Urothelium cell line (cell line): ENCODE data around the gene CACNB2.

Experiments
- DNase-seq: peaks from one replicate; pipeline ENCODE4 v3.0.0; 2011; ENCODE audit warnings: low spot score, mixed read lengths
- FAIRE-seq: peaks from 2 replicates; lab custom pipeline; 2011; peaks lifted over from hg19 to GRCh38; lab: Jason Lieb, UNC

CACNB2 gene

DNA sequence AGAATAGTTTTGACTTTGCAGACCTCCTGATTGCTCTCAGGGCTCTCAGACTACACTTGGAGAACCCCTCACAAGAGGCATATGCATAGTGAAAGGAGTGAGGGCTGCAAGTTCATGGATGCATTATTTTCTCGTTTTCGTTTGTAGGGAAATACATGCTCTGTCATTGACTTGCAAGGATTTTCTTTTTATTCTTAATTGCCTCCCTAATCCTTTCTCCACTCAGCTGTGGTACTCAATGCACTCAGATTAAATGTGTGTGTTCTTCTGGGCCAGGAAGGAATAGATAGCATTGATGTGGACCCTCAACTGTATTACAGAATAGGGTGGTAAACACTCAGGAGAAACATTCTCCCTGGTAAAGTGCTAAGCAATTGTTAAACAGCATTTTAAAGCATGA, 188.7 kb downstream of the CACNB2 start:
- DNase-seq (no peak), FAIRE-seq (no peak)

GRCh38 chr10:18332048-18332447, 191.8 kb downstream of the CACNB2 start:
- DNase-seq (no peak), FAIRE-seq (no peak)

DNA sequence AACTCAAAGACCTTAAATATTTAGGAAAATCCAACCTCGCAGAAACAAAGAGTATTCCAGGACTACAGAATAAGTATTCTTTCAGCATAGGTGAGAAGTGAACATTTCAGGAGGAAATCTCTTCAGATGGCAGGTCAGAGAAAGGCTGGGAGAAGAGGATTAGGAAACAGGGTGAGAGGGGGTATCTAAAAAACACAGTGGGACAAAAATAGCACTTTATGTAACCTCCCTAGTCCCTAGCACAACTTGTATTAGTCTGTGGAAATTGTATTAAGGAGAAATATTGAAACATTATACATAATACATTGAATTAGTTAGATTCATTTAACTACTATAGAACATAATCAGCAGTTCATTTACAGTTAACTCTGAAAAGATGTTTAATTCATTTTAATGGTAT, 192.3 kb downstream of the CACNB2 start:
- FAIRE-seq = no peak
- no peak for DNase-seq

- FAIRE-seq = no peak
- no peak for DNase-seq
Measured at GRCh38 chr10:18333621-18334020, 193.4 kb downstream of the CACNB2 start.

DNA sequence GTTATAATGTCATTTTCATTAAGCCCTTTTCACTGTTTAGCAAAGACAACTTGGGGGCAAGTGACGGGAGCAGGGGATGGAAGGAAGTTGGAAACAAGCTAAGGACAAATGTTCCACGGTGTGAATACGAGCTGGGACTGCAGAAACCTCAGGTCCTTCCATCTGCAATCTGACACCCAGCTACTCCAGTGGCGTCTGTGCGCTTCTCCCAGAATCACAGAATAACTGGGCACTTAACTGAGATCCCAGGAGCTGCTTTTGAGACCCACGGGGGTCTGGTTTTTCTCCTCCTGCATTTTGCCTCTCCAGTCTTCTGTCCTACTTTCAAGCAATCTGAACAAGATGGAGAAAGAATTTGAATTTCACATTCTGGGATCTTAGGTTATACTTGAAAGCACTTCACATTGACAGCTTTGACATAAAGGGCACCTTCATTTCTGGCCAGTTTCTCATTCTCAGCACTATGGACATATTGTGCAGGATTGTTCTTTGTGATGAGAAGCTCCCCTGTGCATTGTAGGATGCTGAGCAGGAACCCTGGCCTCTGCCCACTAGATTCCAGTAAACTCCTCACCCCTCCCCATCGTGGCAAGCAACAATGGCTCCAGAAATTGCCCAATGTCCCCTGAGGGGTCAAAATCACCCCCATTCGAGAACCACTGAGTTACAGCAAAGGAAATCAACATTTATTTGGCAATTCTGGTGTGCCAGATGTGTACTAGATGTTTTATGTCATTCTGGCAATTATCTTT, 194.1 kb downstream of the CACNB2 start:
- FAIRE-seq (no peak), DNase-seq (no peak)

DNA sequence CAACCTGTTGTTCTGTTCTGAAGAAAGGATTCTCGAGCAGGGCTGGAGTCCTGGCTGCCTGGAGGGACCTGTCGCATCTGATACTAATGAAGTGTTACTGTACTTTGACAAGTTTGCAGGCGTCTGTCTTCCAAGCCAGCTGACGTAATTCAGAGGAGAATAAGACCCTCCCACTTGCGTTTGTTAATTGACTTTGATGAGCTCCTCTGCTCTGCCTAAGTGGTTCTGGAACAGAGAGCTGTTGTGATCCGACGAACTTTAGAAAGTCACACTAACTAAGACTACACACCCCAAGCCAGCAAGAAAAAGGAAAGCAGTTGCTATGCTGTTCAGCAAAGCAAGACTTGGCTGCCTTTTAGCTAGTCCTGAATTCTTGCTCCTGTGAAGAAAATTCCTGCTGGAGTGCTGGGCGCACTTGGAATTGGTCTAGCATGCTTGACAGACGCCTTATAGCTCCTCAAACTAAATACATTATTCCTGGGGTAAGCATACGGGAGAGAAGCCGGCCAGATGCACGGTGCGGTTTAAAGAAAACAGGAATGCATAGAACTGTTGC, 200.3 kb downstream of the CACNB2 start:
- FAIRE-seq = no peak
- DNase-seq = no peak

- FAIRE-seq = no peak
Measured at GRCh38 chr10:18341055-18341454, 200.8 kb downstream of the CACNB2 start.

GRCh38 chr10:18343573-18343972, 203.3 kb downstream of the CACNB2 start:
- no peak for FAIRE-seq

More at GRCh38 chr10:18341055-18341454, 200.8 kb downstream of the CACNB2 start:
- no peak for DNase-seq

DNA sequence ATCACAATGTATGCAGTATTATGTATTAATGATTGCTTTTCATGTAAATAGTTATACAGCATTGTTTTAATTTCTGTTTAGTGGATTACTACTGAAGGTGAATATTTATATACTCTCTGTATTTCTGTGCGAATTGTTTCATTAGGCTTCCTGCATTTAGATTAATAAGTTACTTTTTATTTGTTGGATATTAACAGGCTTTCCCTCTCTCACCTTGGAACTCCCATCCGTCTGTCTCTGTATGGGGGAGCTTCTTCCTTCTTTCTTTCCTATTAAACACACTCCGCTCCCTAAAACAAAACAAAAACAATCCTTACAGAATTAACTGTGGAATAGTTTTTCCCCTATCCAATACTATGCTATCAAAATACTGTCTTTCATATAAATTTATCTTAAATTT, 205.1 kb downstream of the CACNB2 start:
- no peak for FAIRE-seq
- DNase-seq = no peak

More at GRCh38 chr10:18343573-18343972, 203.3 kb downstream of the CACNB2 start:
- no peak for DNase-seq

GRCh38 chr10:18350340-18350739, 210.1 kb downstream of the CACNB2 start:
- FAIRE-seq (no peak), DNase-seq (no peak)

GRCh38 chr10:18351421-18351820, 211.2 kb downstream of the CACNB2 start:
- FAIRE-seq (no peak), DNase-seq (no peak)

GRCh38 chr10:18352175-18352574, 212.0 kb downstream of the CACNB2 start:
- FAIRE-seq = no peak
- no peak for DNase-seq

GRCh38 chr10:18359812-18360211, 219.6 kb downstream of the CACNB2 start:
- FAIRE-seq = no peak

DNA sequence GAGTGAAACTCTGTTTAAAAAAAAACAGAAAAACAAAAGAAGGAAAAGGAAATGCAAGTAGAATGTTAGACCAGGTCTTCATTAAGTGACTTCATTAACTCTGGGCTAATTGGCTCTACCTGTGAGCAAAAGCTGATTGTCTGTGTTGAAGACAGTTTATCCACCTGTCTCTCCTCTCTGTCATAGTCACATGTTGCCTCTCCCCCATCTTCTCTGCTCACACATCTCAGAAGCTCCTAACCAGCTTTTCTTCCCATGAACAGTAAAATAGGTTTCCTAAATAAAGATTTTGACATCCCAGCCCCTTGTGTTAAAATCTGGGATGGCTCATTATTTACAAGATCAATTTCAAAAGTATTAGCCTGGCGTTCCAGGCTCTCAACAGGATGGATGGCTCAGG, 222.7 kb downstream of the CACNB2 start:
- DNase-seq (no peak), FAIRE-seq (no peak)

More at GRCh38 chr10:18359812-18360211, 219.6 kb downstream of the CACNB2 start:
- DNase-seq = no peak

GRCh38 chr10:18364987-18365775, 225.0 kb downstream of the CACNB2 start:
- DNase-seq (no peak), FAIRE-seq (no peak)

DNA sequence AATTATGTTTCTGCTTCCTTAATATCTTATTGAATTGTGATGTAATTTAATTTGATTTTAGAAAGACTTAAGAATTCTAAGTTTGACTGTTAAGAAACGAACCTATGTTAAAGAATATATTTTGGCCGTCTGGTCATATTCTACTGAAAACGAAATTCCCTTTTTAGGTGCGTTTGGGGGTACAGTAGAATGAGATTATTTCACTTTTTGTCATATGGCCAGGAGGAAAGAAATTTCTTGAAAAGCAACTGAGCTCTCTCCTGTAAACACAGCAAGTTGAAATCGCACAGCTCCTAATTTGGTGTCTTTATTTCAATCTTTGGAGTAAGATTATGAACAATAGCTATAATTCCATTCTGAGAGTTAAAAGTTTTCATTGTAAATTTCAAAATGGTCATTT, 227.6 kb downstream of the CACNB2 start:
- no peak for DNase-seq

GRCh38 chr10:18368273-18368672, 228.0 kb downstream of the CACNB2 start:
- DNase-seq (no peak), FAIRE-seq (no peak)

More for the DNA sequence above, 227.6 kb downstream of the CACNB2 start:
- FAIRE-seq = no peak

DNA sequence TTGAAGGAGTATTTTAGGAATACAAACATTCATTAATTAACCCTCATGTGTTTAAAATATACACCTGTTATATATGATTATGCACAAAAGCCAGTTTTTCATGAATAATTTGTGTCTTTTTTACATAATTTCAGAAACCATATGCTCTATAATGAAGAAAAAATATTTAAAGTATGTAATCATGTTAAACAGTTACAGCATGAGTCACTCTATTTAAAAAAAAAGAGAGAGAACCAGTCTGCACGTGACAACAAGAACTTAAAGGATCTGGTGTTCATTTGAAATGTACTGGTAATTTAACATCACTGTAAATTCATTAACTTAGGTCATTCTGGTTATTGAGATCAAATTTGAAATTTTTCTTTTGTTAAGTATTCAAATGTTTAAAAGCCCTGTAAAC, 228.5 kb downstream of the CACNB2 start:
- DNase-seq (no peak), FAIRE-seq (no peak)

DNA sequence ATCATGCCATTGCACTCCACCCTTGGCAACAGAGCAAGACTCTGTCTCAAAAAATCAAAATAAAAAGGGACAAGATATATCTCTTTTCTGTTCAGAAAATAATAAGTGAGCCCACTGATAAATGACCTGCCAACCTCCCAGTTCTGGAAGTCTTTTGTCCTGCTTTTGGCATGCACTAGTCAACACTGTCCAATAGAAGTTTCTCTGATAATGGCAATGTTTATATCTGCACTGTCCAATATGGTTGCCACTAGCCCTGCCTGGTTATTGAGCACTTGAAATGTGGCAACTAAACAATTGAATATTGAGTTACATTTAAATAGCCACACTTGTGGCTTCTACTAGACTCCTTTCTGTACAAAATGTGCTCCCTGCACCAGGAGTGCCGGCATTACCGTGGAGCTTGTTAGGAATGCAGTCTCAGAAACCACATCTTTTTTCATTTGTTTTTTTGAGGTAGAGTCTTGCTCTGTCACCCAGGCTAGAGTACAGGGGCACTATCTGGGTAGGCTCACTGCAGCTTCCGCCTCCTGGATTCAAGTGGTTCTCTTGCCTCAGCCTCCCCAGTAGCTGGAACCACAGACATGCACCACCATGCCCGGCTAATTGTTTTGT, 229.7 kb downstream of the CACNB2 start:
- DNase-seq (no peak), FAIRE-seq (no peak)

GRCh38 chr10:18376650-18377049, 236.4 kb downstream of the CACNB2 start:
- FAIRE-seq (no peak), DNase-seq (no peak)

DNA sequence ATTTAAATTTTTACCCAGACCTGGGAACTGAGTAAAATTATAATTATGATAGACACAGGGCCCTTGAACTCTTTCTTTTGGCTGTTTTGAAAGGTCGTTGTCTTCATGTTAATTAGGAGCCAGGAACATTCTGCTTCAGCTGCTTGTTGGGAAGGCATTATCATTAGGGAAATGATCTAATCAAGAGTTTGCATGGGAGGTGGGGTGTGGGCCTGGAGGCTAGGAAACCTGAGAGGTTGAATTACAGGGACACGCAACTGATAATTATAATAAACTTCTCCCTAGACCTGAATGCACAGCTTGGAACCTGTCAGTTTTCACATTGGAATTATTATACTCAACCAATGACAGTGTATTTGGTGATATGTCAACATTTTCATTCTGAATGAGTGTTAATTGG, 237.7 kb downstream of the CACNB2 start:
- FAIRE-seq = no peak

More for the DNA sequence above, 237.7 kb downstream of the CACNB2 start:
- no peak for DNase-seq
